B cell (primary cell): ENCODE measurements around the gene GNB1.

Source experiments
- CTCF ChIP-seq: fragments of 200-600 bp; IDR thresholded peaks from one replicate; pipeline ENCODE4 v1.8.0; 2022; ENCODE audit warnings: antibody characterized with exemption, mild to moderate bottlenecking
- EZH2 ChIP-seq: IDR thresholded peaks from 2 replicates; pipeline ENCODE4 v1.6.1; 2012; ENCODE audit warnings: borderline replicate concordance, low read depth, mild to moderate bottlenecking, moderate library complexity, low read length; ENCODE audit not compliant: insufficient read depth, poor library complexity, severe bottlenecking

- TF ChIP-seq CTCF (no peak), EZH2 (no peak)
Measured at GRCh38 chr1:1836119-1836518, 54.8 kb downstream of the GNB1 start.
